GM12872 (cell line): Measurements from ENCODE around the gene KBTBD4.
A peak's percentile ranks its signal among the peaks of the same experiment; 100 is the strongest.

Experiments
- CTCF ChIP-seq: IDR thresholded peaks from 3 replicates; pipeline ENCODE4 v1.5.1; 2011; ENCODE audit warnings: low read depth, mild to moderate bottlenecking, low read length, moderate library complexity; ENCODE audit not compliant: insufficient read depth

KBTBD4 gene

GRCh38 chr11:47565340-47566148 lies 13.2 kb downstream of the KBTBD4 start, which contains the start of gene PTPMT1:
Gene PTPMT1, plus strand, starts transcription at chr11:47565599. Its CDS starts 24 bp downstream, at chr11:47565623.
- no peak for TF ChIP-seq CTCF

GRCh38 chr11:47564933-47565339 lies 13.8 kb downstream of the KBTBD4 start:
- no peak for TF ChIP-seq CTCF

GRCh38 chr11:47560426-47560825 lies 18.3 kb downstream of the KBTBD4 start:
- no peak for TF ChIP-seq CTCF

GRCh38 chr11:47558695-47559094 lies 20.1 kb downstream of the KBTBD4 start:
- no peak for TF ChIP-seq CTCF

GRCh38 chr11:47553406-47553743 lies 25.4 kb downstream of the KBTBD4 start:
- TF ChIP-seq CTCF, result no peak

- peak; percentile 82 for TF ChIP-seq CTCF
Observed at GRCh38 chr11:47552566-47553405, 26.0 kb downstream of the KBTBD4 start, which contains the start of gene CELF1. Gene CELF1, minus strand, starts transcription at chr11:47553132. Its CDS starts 53,609 bp downstream, at chr11:47499523.

- no peak for TF ChIP-seq CTCF
Observed at GRCh38 chr11:47552056-47552565, 26.7 kb downstream of the KBTBD4 start.
